22Rv1 (cell line): Measurements from ENCODE around the gene SLC12A7.

Source experiments
- ZFX ChIP-seq: fragments of 450-650 bp; IDR thresholded peaks from 2 replicates; pipeline ENCODE4 v1.6.1; 2017; ENCODE audit warnings: antibody characterized with exemption, borderline replicate concordance
- TF ChIP-seq, protein P1 (sequence below): fragments of 450-650 bp; IDR thresholded peaks from 2 replicates; pipeline ENCODE4 v1.5.1; 2017; ENCODE audit warnings: mild to moderate bottlenecking

DNA sequence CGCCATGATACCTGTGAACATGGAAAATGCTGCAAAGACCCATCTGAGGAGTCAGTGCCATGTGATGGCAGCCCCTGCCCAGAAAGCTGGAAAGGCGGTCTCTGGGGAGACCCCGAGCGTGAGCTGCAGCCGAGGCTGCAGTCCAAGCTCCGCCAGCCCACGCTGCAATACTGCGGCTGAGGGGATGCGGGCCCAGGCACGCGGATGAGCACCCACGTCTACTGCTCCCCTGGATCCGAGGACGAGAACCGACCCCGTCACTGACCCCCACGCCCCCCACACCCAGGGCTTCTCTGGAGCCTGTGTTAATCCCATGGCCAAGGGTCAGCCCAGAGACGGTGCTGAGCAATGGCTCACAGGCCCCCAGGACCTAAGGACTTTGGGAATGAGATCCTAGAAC lies 32.4 kb downstream of the SLC12A7 start:
- TF ChIP-seq, protein P1, sequence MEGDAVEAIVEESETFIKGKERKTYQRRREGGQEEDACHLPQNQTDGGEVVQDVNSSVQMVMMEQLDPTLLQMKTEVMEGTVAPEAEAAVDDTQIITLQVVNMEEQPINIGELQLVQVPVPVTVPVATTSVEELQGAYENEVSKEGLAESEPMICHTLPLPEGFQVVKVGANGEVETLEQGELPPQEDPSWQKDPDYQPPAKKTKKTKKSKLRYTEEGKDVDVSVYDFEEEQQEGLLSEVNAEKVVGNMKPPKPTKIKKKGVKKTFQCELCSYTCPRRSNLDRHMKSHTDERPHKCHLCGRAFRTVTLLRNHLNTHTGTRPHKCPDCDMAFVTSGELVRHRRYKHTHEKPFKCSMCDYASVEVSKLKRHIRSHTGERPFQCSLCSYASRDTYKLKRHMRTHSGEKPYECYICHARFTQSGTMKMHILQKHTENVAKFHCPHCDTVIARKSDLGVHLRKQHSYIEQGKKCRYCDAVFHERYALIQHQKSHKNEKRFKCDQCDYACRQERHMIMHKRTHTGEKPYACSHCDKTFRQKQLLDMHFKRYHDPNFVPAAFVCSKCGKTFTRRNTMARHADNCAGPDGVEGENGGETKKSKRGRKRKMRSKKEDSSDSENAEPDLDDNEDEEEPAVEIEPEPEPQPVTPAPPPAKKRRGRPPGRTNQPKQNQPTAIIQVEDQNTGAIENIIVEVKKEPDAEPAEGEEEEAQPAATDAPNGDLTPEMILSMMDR: no peak
- no peak for TF ChIP-seq ZFX
